Astrocyte (in vitro differentiated cells and primary cell): ENCODE results near the gene EIF2D. TPM values are rescaled to one million over a fixed set of nuclear protein-coding genes. Genes with fewer than 3 reads are reported as not detected.

Experiments
- DNase-seq: peaks from one replicate; pipeline ENCODE4 v3.0.0-alpha.2; 2010; ENCODE audit warnings: low read depth
- FAIRE-seq: peaks from 2 replicates; lab custom pipeline; 2011; peaks lifted over from hg19 to GRCh38; lab: Jason Lieb, UNC
- H2AFZ ChIP-seq: 2 replicates; pipeline ENCODE4 v1.6.0; 2012; ENCODE audit warnings: low read depth, low read length, inconsistent platforms
- H3K27ac ChIP-seq: 2 replicates; pipeline ENCODE4 v1.5.1; 2011; ENCODE audit warnings: low read depth, low read length, inconsistent platforms
- H3K27me3 ChIP-seq: 2 replicates; pipeline ENCODE4 v1.6.0; 2011; ENCODE audit warnings: low read length, inconsistent platforms; ENCODE audit not compliant: insufficient read depth
- H3K36me3 ChIP-seq: 2 replicates; pipeline ENCODE4 v1.5.1; 2011; ENCODE audit warnings: low read length, inconsistent platforms; ENCODE audit not compliant: insufficient read depth
- H3K4me1 ChIP-seq: 2 replicates; pipeline ENCODE4 v1.5.1; 2011; ENCODE audit warnings: low read length, inconsistent platforms; ENCODE audit not compliant: insufficient read depth
- H3K4me2 ChIP-seq: 2 replicates; pipeline ENCODE4 v1.6.0; 2012; ENCODE audit warnings: low read length, inconsistent platforms
- H3K4me3 ChIP-seq: 2 replicates; pipeline ENCODE4 v1.5.1; 2011; ENCODE audit warnings: low read depth, mild to moderate bottlenecking, low read length, inconsistent platforms; ENCODE audit not compliant: insufficient read depth
- H3K79me2 ChIP-seq: 2 replicates; pipeline ENCODE4 v1.6.0; 2012; ENCODE audit warnings: mild to moderate bottlenecking, low read length, inconsistent platforms; ENCODE audit not compliant: insufficient read depth
- H3K9ac ChIP-seq: 2 replicates; pipeline ENCODE4 v1.6.0; 2012; ENCODE audit warnings: mild to moderate bottlenecking, low read length, inconsistent platforms
- H3K9me3 ChIP-seq: 2 replicates; pipeline ENCODE4 v1.5.1; 2012; ENCODE audit warnings: low read depth, mild to moderate bottlenecking, low read length, inconsistent platforms; ENCODE audit not compliant: insufficient read depth
- H4K20me1 ChIP-seq: 2 replicates; pipeline ENCODE4 v1.6.0; 2012; ENCODE audit warnings: low read length, inconsistent platforms; ENCODE audit not compliant: insufficient read depth
- H3K27ac Mint-ChIP-seq: one replicate; pipeline ENCODE4 v1.8.0; 2021; ENCODE audit warnings: mild to moderate bottlenecking, mixed read lengths; ENCODE audit not compliant: unreplicated experiment
- H3K27me3 Mint-ChIP-seq: one replicate; pipeline ENCODE4 v1.8.0; 2021; ENCODE audit warnings: low read depth, mixed read lengths; ENCODE audit not compliant: unreplicated experiment
- H3K36me3 Mint-ChIP-seq: one replicate; pipeline ENCODE4 v1.8.0; 2021; ENCODE audit warnings: low read depth, mixed read lengths; ENCODE audit not compliant: unreplicated experiment
- H3K4me1 Mint-ChIP-seq: one replicate; pipeline ENCODE4 v1.8.0; 2021; ENCODE audit warnings: low read depth, mixed read lengths; ENCODE audit not compliant: unreplicated experiment
- H3K4me3 Mint-ChIP-seq: one replicate; pipeline ENCODE4 v1.8.0; 2021; ENCODE audit warnings: mild to moderate bottlenecking, moderate library complexity, mixed read lengths; ENCODE audit not compliant: unreplicated experiment
- H3K9me3 Mint-ChIP-seq: one replicate; pipeline ENCODE4 v1.8.0; 2021; ENCODE audit warnings: mild to moderate bottlenecking, mixed read lengths; ENCODE audit not compliant: unreplicated experiment
- EZH2 ChIP-seq: IDR thresholded peaks from 2 replicates; pipeline ENCODE4 v1.6.1; 2012; ENCODE audit warnings: mild to moderate bottlenecking, low read length, inconsistent platforms; ENCODE audit not compliant: insufficient read depth
- total RNA-seq: library from RNA; stranded (reverse); gene quantifications from 2 replicates; pipeline ENCODE4 v1.2.1, GENCODE V29; 2021
- TF ChIP-seq, protein P1 (sequence below): IDR thresholded peaks from 2 replicates; pipeline ENCODE4 v1.5.1; 2011; ENCODE audit warnings: low read depth, mild to moderate bottlenecking, inconsistent platforms, low read length, moderate library complexity; ENCODE audit not compliant: insufficient read depth

EIF2D gene
- total RNA-seq, 1 donor from 2014 or later, result 27.3 TPM

DNA sequence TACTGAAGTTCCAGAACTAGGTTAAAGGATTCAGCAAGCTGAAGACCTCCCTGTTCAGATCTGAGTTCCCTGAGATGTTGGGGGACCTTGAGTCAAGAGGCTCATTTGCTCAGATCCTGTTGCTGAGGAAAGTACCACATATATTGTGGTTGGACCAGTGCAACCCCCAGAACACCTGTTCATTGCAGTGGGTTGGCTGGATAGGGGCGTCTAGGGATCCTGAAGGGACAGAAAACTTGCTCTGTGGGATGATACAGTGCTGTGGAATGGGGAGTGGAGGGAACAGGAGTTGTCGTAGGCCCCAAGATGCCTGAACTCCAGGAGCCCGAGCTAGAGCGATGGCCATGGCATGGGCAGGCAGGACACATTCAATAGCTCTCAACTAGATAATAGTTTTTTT lies 47.9 kb upstream of the EIF2D start:
- Mint-ChIP-seq H3K27ac (no peak overlapping the region), H3K36me3 (peaks cover 5% of the 10 kb centered on the region), H3K9me3 (no peaks in the 10 kb centered on the region), H3K4me1 (no peaks in the 10 kb centered on the region), H3K4me3 (no peak overlapping the region), H3K27me3 (peaks cover 62% of the 10 kb centered on the region)
- Histone ChIP-seq H3K4me1 (peaks cover 6% of the 10 kb centered on the region), H2AFZ (no peak overlapping the region), H3K27ac (no peak overlapping the region), H3K9ac (no peak overlapping the region), H3K36me3 (no peaks in the 10 kb centered on the region), H3K79me2 (no peaks in the 10 kb centered on the region), H4K20me1 (no peaks in the 10 kb centered on the region), H3K27me3 (peaks cover 27% of the 10 kb centered on the region), H3K4me2 (no peak overlapping the region), H3K9me3 (no peaks in the 10 kb centered on the region), H3K4me3 (no peak overlapping the region)
- TF ChIP-seq EZH2, result no peak
- TF ChIP-seq, protein P1, sequence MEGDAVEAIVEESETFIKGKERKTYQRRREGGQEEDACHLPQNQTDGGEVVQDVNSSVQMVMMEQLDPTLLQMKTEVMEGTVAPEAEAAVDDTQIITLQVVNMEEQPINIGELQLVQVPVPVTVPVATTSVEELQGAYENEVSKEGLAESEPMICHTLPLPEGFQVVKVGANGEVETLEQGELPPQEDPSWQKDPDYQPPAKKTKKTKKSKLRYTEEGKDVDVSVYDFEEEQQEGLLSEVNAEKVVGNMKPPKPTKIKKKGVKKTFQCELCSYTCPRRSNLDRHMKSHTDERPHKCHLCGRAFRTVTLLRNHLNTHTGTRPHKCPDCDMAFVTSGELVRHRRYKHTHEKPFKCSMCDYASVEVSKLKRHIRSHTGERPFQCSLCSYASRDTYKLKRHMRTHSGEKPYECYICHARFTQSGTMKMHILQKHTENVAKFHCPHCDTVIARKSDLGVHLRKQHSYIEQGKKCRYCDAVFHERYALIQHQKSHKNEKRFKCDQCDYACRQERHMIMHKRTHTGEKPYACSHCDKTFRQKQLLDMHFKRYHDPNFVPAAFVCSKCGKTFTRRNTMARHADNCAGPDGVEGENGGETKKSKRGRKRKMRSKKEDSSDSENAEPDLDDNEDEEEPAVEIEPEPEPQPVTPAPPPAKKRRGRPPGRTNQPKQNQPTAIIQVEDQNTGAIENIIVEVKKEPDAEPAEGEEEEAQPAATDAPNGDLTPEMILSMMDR, result no peak
- no peak for DNase-seq
- no peak for FAIRE-seq

DNA sequence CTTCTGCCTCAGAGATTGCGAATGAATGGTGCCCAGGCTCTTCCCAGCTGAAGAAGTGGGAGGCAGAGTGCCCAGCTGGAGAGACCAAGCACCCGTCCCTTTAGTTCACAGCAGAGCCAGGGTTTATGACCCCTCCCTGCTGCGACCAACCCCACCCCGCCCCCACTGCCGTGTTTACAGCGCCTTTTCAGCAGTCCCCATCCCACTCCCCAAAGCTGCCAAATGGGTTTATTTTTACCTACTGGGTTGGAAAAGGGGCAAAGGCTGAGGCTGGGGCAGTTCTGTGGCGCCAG lies 46.7 kb upstream of the EIF2D start:
- Mint-ChIP-seq H3K27me3 (peaks cover 53% of the 10 kb centered on the region), H3K27ac (no peak overlapping the region), H3K36me3 (peaks cover 5% of the 10 kb centered on the region), H3K4me1 (peaks cover 2% of the 10 kb centered on the region), H3K9me3 (no peaks in the 10 kb centered on the region), H3K4me3 (no peak overlapping the region)
- DNase-seq (no peak), FAIRE-seq (no peak)
- Histone ChIP-seq H3K27me3 (peaks cover 18% of the 10 kb centered on the region), H3K36me3 (no peaks in the 10 kb centered on the region), H3K4me2 (no peak overlapping the region), H3K9ac (no peak overlapping the region), H3K9me3 (no peaks in the 10 kb centered on the region), H3K79me2 (no peaks in the 10 kb centered on the region), H3K4me3 (no peak overlapping the region), H3K27ac (no peak overlapping the region), H4K20me1 (no peaks in the 10 kb centered on the region), H2AFZ (no peak overlapping the region), H3K4me1 (peaks cover 4% of the 10 kb centered on the region)
- no peak for TF ChIP-seq EZH2
- TF ChIP-seq, protein P1, result no peak

DNA sequence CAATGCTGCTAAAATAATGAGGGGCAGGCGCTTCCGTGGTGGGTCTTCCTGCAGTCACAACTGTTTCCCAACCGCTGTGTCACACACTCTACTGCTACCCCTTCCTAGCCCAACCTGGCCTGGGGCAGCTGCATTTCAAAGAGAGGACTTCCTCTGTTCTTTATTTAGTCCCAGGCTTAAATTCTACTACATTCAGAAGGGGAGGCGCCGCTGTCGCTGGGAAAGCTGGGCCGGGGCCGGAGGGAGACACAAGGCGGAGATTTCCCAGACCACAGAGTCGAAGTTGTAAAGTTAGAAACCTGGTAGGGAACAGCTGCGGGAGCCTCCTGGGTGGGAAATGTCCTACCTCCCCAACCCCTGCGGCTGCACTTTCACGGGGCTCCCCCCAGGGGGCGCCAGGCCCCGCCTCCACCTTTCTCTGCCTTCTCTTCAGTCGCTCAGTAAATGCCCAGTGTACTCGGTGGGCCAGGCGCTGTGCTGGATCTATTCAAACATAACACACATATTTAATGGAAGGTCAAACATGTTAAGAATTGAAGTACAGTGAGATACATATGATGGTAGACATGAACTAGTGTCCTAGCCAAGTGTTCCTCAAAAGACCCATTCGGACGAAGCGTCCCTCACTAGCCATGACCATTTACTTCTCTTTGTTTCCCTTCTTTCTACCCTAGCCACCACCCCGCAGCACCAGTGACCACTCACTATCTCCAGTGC lies 46.2 kb upstream of the EIF2D start:
- Histone ChIP-seq H3K9ac (no peak overlapping the region), H3K36me3 (no peaks in the 10 kb centered on the region), H3K9me3 (no peaks in the 10 kb centered on the region), H2AFZ (no peak overlapping the region), H3K4me1 (no peaks in the 10 kb centered on the region), H3K79me2 (no peaks in the 10 kb centered on the region), H4K20me1 (no peaks in the 10 kb centered on the region), H3K4me3 (no peak overlapping the region), H3K27me3 (peaks cover 13% of the 10 kb centered on the region), H3K27ac (no peak overlapping the region), H3K4me2 (no peak overlapping the region)
- H3K4me3 Mint-ChIP-seq, result no peak overlapping the region
- no peaks in the 10 kb centered on the region for H3K9me3 Mint-ChIP-seq
- H3K27ac Mint-ChIP-seq, result peak overlapping the region; percentile 41
- DNase-seq (no peak), FAIRE-seq (no peak)
- TF ChIP-seq, protein P1, result peak; percentile 48
- TF ChIP-seq EZH2, result no peak
- peaks cover 2% of the 10 kb centered on the region for H3K4me1 Mint-ChIP-seq
- peaks cover 49% of the 10 kb centered on the region for H3K27me3 Mint-ChIP-seq
- peaks cover 5% of the 10 kb centered on the region for H3K36me3 Mint-ChIP-seq
